ENCODE results near the gene MYH9. TPM values are rescaled to one million over a fixed set of nuclear protein-coding genes. Genes with fewer than 3 reads are reported as not detected.

MYH9 gene
- total RNA-seq, 4 donors from 2014 or later: 241 to 387 (median 358) TPM

- TF ChIP-seq POLR2A (IDR thresholded peaks at IDR 0.05; ENCODE audit: low read depth) (no peak), CTCF (IDR thresholded peaks at IDR 0.05) (peak in 1 of 3 experiments; percentile 24), EP300 (IDR thresholded peaks at IDR 0.05) (no peak)
- no peak for DNase-seq (ENCODE audit: extremely low spot score)
- H3K27me3 ChIP-seq: no peaks in the 10 kb centered on the region
- intact Hi-C loops (cut with DNase I): loop anchor here (5.0 kb wide), 2 partner anchors 46 to 141 kb away; no protein-coding TSS in a partner anchor
- H3K4me3 ChIP-seq: no peak overlapping the region
- no peaks in the 10 kb centered on the region for H3K9me3 ChIP-seq
- H3K4me1 ChIP-seq: peaks cover 96 to 100% (median 100%) of the 10 kb centered on the region in 4 donors
- peak overlapping the region; percentile 95 to 100 (median 98) for H3K27ac ChIP-seq (replicated peaks in 1 of 4)
- 53% methylated on average over 13 of the region's 20 CpGs for WGBS
- peaks cover 15 to 56% (median 47%) of the 10 kb centered on the region in 4 donors for H3K36me3 ChIP-seq
These were observed 61.3 kb downstream of the MYH9 start for GRCh38 chr22:36326178-36327161.

DNA sequence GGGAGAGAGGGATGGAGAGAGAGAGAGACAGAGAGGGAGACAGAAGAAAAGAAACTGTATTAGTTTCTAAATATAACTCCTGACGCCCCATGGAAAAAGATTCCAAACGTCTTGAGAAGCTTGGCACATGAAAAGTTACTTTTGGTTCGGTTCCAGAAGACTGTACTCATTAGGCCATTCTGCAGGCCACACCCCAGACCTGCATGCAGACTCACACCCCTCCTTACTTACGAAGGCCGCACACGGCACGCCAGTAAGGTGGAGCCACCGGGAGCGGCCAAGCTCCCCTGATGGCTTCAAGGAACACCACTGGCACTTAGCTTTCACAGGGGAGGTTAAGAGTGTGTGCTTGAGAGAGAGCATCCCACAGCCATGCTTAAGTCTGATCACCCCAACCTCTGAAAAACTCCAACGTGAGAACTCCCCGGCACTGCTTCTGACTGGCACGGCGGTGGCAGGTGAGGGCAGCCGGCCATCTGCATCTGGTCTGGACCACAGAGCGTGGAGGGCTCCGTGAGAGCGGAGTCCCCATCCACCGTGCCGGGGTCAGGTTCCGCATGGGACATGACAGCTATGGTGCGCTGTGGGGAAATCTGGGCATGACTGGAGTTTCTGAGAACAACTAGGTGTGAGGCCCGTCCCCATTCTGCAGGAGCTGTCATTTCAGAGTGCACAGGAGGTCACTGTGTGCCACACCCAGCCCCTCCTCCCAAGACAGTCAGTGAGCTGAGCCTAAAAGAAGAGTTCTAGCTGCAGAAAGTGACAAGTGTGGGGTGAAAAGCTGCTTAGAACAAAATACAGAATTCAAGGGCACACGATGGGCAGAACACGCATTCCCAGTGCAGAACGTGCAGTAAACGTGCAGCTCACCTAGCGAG is 62.4 kb downstream of the MYH9 start:
- Histone ChIP-seq H3K27me3 (no peaks in the 10 kb centered on the region), H3K9me3 (no peaks in the 10 kb centered on the region), H3K4me3 (peak overlapping the region in 1 of 4 donors; percentile 9), H3K27ac (replicated peaks in 1 of 4) (peak overlapping the region; percentile 95 to 100 (median 98)), H3K36me3 (peaks cover 26 to 67% (median 58%) of the 10 kb centered on the region in 4 donors), H3K4me1 (peaks cover 96 to 100% (median 100%) of the 10 kb centered on the region in 4 donors)
- peak; percentile 91 for TF ChIP-seq EP300 (IDR thresholded peaks at IDR 0.05)
- peak in 1 of 2 donors; percentile 95 for TF ChIP-seq POLR2AphosphoS5 (IDR thresholded peaks at IDR 0.05)
- TF ChIP-seq CTCF (IDR thresholded peaks at IDR 0.05): no peak
- 52% methylated on average over 27 of the region's 27 CpGs for WGBS
- DNase-seq (ENCODE audit: extremely low spot score): no peak
- intact Hi-C loops (cut with DNase I): loop anchor here (5.0 kb wide), 2 partner anchors 47 to 142 kb away; no protein-coding TSS in a partner anchor

GRCh38 chr22:36324414-36324813 is 63.4 kb downstream of the MYH9 start:
- Histone ChIP-seq H3K4me1 (peaks cover 93 to 100% (median 98%) of the 10 kb centered on the region in 4 donors), H3K4me3 (peak overlapping the region in 3 of 4 donors; percentile 8 to 9 (median 9)), H3K36me3 (peaks cover 36 to 75% (median 66%) of the 10 kb centered on the region in 4 donors), H3K27me3 (no peaks in the 10 kb centered on the region), H3K9me3 (no peaks in the 10 kb centered on the region), H3K27ac (replicated peaks in 1 of 4) (peak overlapping the region; percentile 95 to 100 (median 98))
- intact Hi-C loops (cut with DNase I): no loop called here
- DNase-seq (ENCODE audit: extremely low spot score): no peak
- TF ChIP-seq POLR2AphosphoS5 (IDR thresholded peaks at IDR 0.05) (peak in 1 of 2 donors; percentile 24), EP300 (IDR thresholded peaks at IDR 0.05) (no peak)
- WGBS: 41% methylated on average over 4 of the region's 11 CpGs

- H3K27me3 ChIP-seq: no peaks in the 10 kb centered on the region
- H3K4me3 ChIP-seq: peak overlapping the region in 3 of 4 donors; percentile 9 to 23 (median 9)
- intact Hi-C loops (cut with DNase I): no loop called here
- H3K4me1 ChIP-seq: peaks cover 88 to 100% (median 95%) of the 10 kb centered on the region in 4 donors
- no peaks in the 10 kb centered on the region for H3K9me3 ChIP-seq
- TF ChIP-seq POLR2AphosphoS5 (IDR thresholded peaks at IDR 0.05) (peak in 1 of 2 donors; percentile 35), CTCF (IDR thresholded peaks at IDR 0.05) (no peak), POLR2A (IDR thresholded peaks at IDR 0.05; ENCODE audit: low read depth) (no peak), EP300 (IDR thresholded peaks at IDR 0.05) (peak; percentile 16)
- H3K27ac ChIP-seq (replicated peaks in 1 of 4): peak overlapping the region; percentile 95 to 100 (median 98)
- H3K36me3 ChIP-seq: peaks cover 41 to 81% (median 71%) of the 10 kb centered on the region in 4 donors
- 35% methylated on average over 21 of the region's 21 CpGs for WGBS
- DNase-seq (ENCODE audit: extremely low spot score): no peak
These were observed 63.9 kb downstream of the MYH9 start for GRCh38 chr22:36323855-36324331.

Measured in esophagus muscularis mucosa (tissue), 4 donors.